Measurements from ENCODE around the gene LARGE1. TPM values are rescaled to one million over a fixed set of nuclear protein-coding genes. Genes with fewer than 3 reads are reported as not detected.

The LARGE1 gene
- total RNA-seq (100 to 1,000 TPM in 8 of 9 donors, 10 to 100 TPM in 1; 92.9 to 211 (median 132) TPM), polyA plus RNA-seq (10 to 100 TPM; 31.2 to 74.6 TPM)
- long read RNA-seq, donor 1, full-length matches to known transcripts = 26 of 174 reads
- long read RNA-seq, donor 1, partial matches to known transcripts = 92 of 174 reads
- long read RNA-seq, donor 1, other reads (novel, unspliced or antisense) = 56 of 174 reads
- long read RNA-seq, donor 2, full-length matches to known transcripts = 5 of 547 reads
- long read RNA-seq, donor 2, partial matches to known transcripts = 465 of 547 reads
- long read RNA-seq, donor 2, other reads (novel, unspliced or antisense) = 77 of 547 reads
- long read RNA-seq, donor 3, full-length matches to known transcripts = 52 of 265 reads
- long read RNA-seq, donor 3, partial matches to known transcripts = 171 of 265 reads
- long read RNA-seq, donor 3, other reads (novel, unspliced or antisense) = 42 of 265 reads

- Histone ChIP-seq H3K4me1 (peaks cover 0 to 58% (median 28%) of the 10 kb centered on the region in 12 donors), H3K36me3 (no peaks in the 10 kb centered on the region), H3K4me3 (peak within 1 kb of the TSS; percentile 71 to 97 (median 84)), H3K27me3 (peaks cover 0 to 28% (median 0%) of the 10 kb centered on the region in 9 donors), H3K9me3 (no peaks in the 10 kb centered on the region), H3K27ac (peak within 1 kb of the TSS; percentile 14 to 92 (median 86))
- DNase-seq (peak; percentile 30 to 72 (median 52)), ATAC-seq (peak in 2 of 4 donors; percentile 1 to 8)
- intact Hi-C loops (cut with DNase I) = loop anchor here (2.0 to 10.0 kb wide), 19 partner anchors 47 to 1105 kb away; no protein-coding TSS in a partner anchor
- TF ChIP-seq POLR2A (IDR thresholded peaks at IDR 0.05) (peak in 1 of 2 donors; percentile 13), CTCF (IDR thresholded peaks at IDR 0.05) (no peak)
- 0 to 1% (median 0%) methylated on average over 3 to 47 of the region's 47 CpGs for WGBS, 4 donors
Observed at GRCh38 chr22:33920197-33920540, at the start of gene LARGE1. TSS of gene LARGE1 (minus strand) at chr22:33920476.

DNA sequence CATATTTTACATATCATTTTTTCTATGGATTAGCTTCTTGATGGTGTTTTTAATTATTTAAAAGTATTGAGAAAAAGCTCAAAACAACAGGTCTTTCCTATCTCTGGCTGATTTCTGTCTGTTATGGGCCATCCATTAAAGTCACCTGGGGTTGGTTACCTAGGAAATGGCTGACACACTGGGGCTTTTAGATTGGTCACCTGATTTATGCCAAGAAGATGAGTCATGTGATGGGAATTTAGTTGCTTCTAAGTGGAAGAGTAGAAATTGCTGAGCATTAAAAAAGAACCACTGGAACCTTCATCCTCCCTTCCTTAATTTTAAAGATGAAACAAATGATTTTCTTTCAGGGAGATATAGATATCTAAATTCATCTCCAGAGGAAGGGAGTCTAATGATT, 48.8 kb upstream of the LARGE1 start:
- ATAC-seq (no peak), DNase-seq (no peak)
- intact Hi-C loops (cut with DNase I) = no loop called here
- Histone ChIP-seq H3K9me3 (peaks cover 0 to 5% (median 0%) of the 10 kb centered on the region in 12 donors), H3K4me3 (no peak overlapping the region), H3K27ac (no peak overlapping the region), H3K4me1 (no peaks in the 10 kb centered on the region), H3K27me3 (peaks cover 0 to 9% (median 0%) of the 10 kb centered on the region in 9 donors), H3K36me3 (no peaks in the 10 kb centered on the region)
- TF ChIP-seq POLR2A (IDR thresholded peaks at IDR 0.05) (no peak), CTCF (IDR thresholded peaks at IDR 0.05) (no peak)

DNA sequence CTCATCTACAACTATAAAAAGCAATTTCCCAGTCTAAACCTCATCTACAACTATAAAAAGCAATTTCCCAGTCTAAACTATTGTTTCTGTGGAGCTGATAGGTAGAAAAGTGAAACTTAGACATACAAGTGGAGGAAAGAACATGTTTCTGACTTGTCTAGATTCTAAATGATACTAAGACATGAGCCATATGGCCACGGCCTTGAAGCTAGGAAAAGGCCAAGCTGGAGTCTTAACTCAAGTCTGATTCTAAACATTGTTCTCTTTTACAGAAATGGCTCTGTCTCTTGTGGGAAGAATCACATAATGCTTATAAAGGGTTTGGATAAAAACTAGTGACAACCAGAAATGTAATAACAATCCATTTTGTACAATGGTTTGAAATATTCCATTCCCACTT, 43.8 kb upstream of the LARGE1 start:
- DNase-seq (no peak), ATAC-seq (no peak)
- Histone ChIP-seq H3K9me3 (no peaks in the 10 kb centered on the region), H3K27me3 (no peaks in the 10 kb centered on the region), H3K36me3 (no peaks in the 10 kb centered on the region), H3K4me3 (no peak overlapping the region), H3K27ac (no peak overlapping the region), H3K4me1 (no peaks in the 10 kb centered on the region)
- 80 to 87% (median 83%) methylated on average over 1 of the region's 1 CpG for WGBS, 4 donors
- TF ChIP-seq CTCF (IDR thresholded peaks at IDR 0.05) (no peak), POLR2A (IDR thresholded peaks at IDR 0.05) (no peak)
- intact Hi-C loops (cut with DNase I) = no loop called here

GRCh38 chr22:33962409-33962808, 42.1 kb upstream of the LARGE1 start:
- WGBS, 4 donors = 81 to 89% (median 86%) methylated on average over 7 of the region's 7 CpGs
- intact Hi-C loops (cut with DNase I) = no loop called here
- no peaks in the 10 kb centered on the region for H3K27me3 ChIP-seq

More at GRCh38 chr22:33962409-33962808, 42.1 kb upstream of the LARGE1 start:
- Histone ChIP-seq H3K9me3 (no peaks in the 10 kb centered on the region), H3K4me3 (no peak overlapping the region), H3K4me1 (peaks cover 0 to 3% (median 0%) of the 10 kb centered on the region in 12 donors), H3K36me3 (no peaks in the 10 kb centered on the region), H3K27ac (no peak overlapping the region)
- no peak for ATAC-seq
- TF ChIP-seq POLR2A (IDR thresholded peaks at IDR 0.05) (no peak), CTCF (IDR thresholded peaks at IDR 0.05) (no peak)
- DNase-seq = no peak
